SK-MEL-5 (cell line): ENCODE data around the gene KIR3DL2. TPM values are rescaled to one million over a fixed set of nuclear protein-coding genes. Genes with fewer than 3 reads are reported as not detected.
"Not testable (repeated sequence)": the region's sequence is repeated elsewhere in the genome, so short reads cannot be mapped to it uniquely, and the experiment has no call there.

Source experiments
- DNase-seq: peaks from one replicate; pipeline ENCODE4 v3.0.0-alpha.2; 2016; ENCODE audit warnings: low read depth, low spot score
- in situ Hi-C: cut with HindIII; loops from 2 replicates; pipeline ENCODE4 v1.10.0; 2016; ENCODE audit warnings: low sequenced_read_pairs, high pct_unique_total_duplicates, low pct_unique_long_range_greater_than_20kb
- polyA plus RNA-seq, 2 experiments: library from polyadenylated mRNA; depleted of rRNA; stranded (reverse); fragments of >200 nt; gene quantifications; 2 replicates each; pipeline ENCODE4 v1.2.3, GENCODE V29; 2015
- total RNA-seq: library from RNA; depleted of rRNA; stranded (reverse); fragments of >200 nt; shearing (Covaris generic); gene quantifications from 2 replicates; pipeline ENCODE4 v1.2.3, GENCODE V29; 2014; rRNA removed

The KIR3DL2 gene
- total RNA-seq = not detected in 2 replicates
- not detected in 2 replicates for polyA plus RNA-seq (2015; cell fraction: cytosol; rRNA removed)
- not detected in 2 replicates for polyA plus RNA-seq (2015; cell fraction: nucleus; rRNA removed)

- DNase-seq, in situ Hi-C loops: not testable (repeated sequence)
Observed at GRCh38 chr19:54850061-54850640, at the start of gene KIR3DL2. Gene KIR3DL2, plus strand, starts transcription at chr19:54850443. Its CDS starts 33 bp downstream, at chr19:54850476.

DNA sequence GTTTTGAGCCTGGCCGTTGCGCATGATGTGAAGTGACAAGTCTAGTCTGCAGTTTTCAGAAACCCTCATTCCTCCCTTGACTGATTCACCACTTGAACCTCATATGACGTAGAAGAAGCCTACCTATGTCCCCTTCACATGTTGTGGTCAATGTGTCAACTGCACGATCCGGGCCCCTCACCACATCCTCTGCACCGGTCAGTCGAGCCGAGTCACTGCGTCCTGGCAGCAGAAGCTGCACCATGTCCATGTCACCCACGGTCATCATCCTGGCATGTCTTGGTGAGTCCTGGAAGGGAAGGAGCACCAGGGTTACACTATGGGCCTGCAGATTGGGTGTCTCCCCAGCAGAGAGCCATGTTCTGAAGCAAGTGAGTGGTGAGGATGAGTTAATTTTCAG is 46.8 kb upstream of the KIR3DL2 start, which contains the start of gene KIR2DL4:
TSS of gene KIR2DL4 (plus strand) at position 201 of the 400 bp plus-strand sequence. CDS start at position 243, 42 bp downstream.
- DNase-seq = no peak
- in situ Hi-C loops = no loop called here

- in situ Hi-C loops = no loop called here
Observed at GRCh38 chr19:54804101-54804500, 46.1 kb upstream of the KIR3DL2 start.

GRCh38 chr19:54804571-54804970 is 45.7 kb upstream of the KIR3DL2 start:
- in situ Hi-C loops = no loop called here
- DNase-seq = no peak

More at GRCh38 chr19:54804101-54804500, 46.1 kb upstream of the KIR3DL2 start:
- DNase-seq = no peak

DNA sequence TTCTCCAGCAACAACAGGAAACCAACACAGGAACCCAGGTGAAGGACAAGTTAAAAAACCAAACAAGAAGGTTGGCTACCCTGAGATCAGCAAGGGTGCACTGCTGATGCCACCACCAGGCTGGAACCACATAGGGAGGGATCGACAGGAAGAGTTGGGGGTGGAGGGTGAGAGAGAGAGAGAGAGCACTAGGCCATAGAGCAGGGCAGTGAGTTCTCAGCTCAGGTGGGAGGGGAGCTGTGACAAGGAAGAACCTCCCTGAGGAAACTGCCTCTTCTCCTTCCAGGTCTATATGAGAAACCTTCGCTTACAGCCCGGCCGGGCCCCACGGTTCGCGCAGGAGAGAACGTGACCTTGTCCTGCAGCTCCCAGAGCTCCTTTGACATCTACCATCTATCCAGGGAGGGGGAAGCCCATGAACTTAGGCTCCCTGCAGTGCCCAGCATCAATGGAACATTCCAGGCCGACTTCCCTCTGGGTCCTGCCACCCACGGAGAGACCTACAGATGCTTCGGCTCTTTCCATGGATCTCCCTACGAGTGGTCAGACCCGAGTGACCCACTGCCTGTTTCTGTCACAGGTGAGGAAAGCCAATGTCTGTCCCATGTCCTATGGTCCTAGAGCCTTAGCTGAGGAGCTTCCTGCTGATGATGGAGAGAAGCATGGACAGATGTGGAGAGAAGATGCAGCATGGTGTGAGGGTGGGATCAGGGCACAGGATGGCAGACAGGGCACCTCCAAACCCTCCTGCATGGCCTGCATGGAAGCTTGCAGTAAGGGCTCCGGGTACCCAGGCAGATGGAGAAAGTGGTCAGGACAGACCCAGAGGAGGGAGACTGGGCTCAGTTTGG is 44.4 kb upstream of the KIR3DL2 start:
- in situ Hi-C loops = no loop called here

DNA sequence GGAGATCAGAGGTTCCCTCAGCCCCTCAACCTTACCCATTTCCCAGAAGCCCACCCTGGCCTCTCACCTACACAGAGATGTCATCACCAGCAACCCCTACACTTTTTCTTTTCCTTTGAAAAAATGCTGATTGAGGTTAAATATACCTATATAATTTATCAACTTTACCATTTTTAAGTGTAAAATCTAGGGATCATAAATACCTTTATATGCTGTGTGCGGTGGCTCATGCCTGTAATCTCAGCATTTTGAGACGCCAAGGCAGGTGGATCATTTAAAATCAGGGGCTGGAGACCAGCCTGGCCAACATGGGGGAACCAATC is 43.8 kb upstream of the KIR3DL2 start:
- no peak for DNase-seq
- in situ Hi-C loops = no loop called here

More for the DNA sequence above, 44.4 kb upstream of the KIR3DL2 start:
- no peak for DNase-seq

- DNase-seq, in situ Hi-C loops: not testable (repeated sequence)
Observed at GRCh38 chr19:54814571-54814970, 35.7 kb upstream of the KIR3DL2 start.

DNA sequence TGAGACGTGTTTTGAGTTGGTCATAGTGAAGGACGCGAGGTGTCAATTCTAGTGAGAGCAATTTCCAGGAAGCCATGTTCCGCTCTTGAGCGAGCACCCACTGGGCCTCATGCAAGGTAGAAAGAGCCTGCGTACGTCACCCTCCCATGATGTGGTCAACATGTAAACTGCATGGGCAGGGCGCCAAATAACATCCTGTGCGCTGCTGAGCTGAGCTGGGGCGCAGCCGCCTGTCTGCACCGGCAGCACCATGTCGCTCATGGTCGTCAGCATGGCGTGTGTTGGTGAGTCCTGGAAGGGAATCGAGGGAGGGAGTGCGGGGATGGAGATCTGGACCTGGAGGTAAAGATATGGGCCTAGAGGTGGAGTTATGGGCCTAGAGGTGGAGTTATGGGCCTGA is 34.0 kb upstream of the KIR3DL2 start, which contains the start of gene KIR3DL1:
TSS of gene KIR3DL1 (plus strand) at position 218 of the 400 bp plus-strand sequence.
- DNase-seq, in situ Hi-C loops: not testable (repeated sequence)

DNA sequence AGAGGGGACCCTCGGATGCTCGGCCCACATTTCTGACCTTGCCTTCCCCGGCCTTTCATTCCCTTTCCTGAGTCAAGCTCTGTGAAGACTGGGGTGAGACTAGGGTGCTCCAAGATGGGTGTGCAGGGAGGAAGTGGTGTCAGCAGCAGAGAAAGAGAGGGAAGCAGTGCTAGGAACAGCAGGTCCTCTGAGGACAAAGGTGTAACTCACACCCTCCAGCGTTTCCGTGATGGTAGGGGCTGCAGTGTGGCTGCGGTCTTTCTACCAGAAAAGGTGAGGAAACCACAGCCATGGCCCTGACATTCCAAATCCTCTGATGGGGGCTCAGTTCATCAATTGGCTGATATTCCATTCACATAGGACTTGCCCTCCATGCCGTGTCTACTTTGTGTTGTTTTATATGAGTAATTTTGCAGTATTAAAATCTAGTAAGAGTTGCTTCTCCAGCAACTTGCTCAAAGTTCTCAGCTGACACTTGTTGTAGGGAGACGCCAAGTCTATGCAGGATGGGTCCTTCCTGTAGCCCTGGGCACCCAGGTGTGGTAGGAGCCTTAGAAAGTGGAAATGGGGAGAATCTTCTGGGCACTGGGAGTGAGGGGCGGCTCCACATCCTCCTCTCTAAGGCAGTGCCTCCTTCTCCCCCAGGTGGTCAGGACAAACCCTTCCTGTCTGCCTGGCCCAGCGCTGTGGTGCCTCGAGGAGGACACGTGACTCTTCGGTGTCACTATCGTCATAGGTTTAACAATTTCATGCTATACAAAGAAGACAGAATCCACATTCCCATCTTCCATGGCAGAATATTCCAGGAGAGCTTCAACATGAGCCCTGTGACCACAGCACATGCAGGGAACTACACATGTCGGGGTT is 32.3 kb upstream of the KIR3DL2 start:
- in situ Hi-C loops = no loop called here
- DNase-seq = no peak

- DNase-seq, in situ Hi-C loops: not testable (repeated sequence)
Observed at GRCh38 chr19:54824416-54824815, 25.8 kb upstream of the KIR3DL2 start.

DNA sequence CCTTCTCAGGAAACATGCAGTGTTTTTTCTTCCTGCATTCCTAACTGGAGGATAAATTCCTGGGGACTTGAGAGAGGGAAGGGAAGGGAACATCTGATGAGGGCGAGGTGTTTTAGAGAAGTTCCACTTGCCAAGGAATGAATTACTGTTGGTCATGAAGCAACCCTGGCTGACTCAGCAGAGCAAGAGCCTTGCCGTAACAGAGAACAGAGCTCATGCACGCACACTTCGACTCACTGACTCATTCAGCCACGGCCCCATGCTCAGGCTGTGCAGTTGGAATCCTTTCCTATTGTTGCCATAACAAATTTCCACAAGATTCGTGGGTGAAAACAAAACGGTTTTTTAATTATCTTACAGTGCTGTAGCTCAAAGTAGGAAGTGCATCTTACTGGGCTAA is 24.9 kb upstream of the KIR3DL2 start:
- in situ Hi-C loops, DNase-seq: not testable (repeated sequence)

- in situ Hi-C loops, DNase-seq: not testable (repeated sequence)
Observed at GRCh38 chr19:54828064-54828463, 22.2 kb upstream of the KIR3DL2 start.

DNA sequence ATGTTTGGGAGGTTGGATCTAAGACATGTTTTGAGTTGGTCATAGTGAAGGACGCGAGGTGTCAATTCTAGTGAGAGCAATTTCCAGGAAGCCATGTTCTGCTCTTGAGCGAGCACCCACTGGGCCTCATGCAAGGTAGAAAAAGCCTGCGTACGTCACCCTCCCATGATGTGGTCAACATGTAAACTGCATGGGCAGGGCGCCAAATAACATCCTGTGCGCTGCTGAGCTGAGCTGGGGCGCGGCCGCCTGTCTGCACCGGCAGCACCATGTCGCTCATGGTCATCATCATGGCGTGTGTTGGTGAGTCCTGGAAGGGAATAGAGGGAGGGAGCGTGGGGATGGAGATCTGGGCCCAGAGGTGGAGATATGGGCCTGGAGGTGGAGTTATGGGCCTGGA is 17.7 kb upstream of the KIR3DL2 start, which contains the start of gene KIR2DS4:
TSS of gene KIR2DS4 (plus strand) at position 181 of the 400 bp plus-strand sequence.
- in situ Hi-C loops, DNase-seq: not testable (repeated sequence)

DNA sequence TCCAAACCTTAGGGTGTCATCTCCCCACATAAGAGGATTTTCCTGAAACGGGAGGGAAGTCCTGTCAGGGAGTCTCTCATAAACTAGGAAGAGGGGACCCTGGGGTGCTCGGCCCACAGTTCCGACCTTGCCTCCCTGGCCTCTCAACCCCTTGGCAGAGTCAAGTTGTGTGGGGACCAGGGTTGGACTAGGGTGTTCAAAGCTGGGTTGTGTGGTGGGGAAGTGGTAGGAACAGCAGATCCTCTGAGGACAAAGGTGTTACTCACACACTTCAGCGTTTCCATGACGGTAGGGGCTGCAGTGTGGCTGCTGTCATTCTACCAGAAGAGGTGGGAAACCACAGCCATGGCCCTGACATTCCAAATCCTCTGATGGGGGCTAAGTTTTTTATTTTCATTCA is 15.1 kb upstream of the KIR3DL2 start:
- in situ Hi-C loops = not testable (repeated sequence)

GRCh38 chr19:54837522-54837921 is 12.7 kb upstream of the KIR3DL2 start:
- in situ Hi-C loops, DNase-seq: not testable (repeated sequence)

More for the DNA sequence above, 15.1 kb upstream of the KIR3DL2 start:
- DNase-seq = not testable (repeated sequence)

DNA sequence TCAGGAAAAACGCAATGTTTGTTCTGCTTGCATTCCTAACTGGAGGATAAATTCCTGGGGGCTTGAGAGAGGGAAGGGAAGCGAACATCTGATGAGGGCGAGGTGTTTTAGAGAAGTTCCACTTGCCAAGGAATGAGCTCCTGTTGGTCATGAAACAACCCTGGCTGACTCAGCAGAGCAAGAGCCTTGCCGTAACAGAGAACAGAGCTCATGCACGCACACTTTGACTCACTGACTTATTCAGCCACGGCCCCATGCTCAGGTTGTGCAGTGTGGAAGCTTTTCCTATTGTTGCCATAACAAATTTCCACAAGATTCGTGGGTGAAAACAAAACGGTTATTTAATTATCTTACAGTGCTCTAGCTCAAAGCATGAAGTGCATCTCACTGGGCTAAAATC is 7.1 kb upstream of the KIR3DL2 start:
- in situ Hi-C loops, DNase-seq: not testable (repeated sequence)

DNA sequence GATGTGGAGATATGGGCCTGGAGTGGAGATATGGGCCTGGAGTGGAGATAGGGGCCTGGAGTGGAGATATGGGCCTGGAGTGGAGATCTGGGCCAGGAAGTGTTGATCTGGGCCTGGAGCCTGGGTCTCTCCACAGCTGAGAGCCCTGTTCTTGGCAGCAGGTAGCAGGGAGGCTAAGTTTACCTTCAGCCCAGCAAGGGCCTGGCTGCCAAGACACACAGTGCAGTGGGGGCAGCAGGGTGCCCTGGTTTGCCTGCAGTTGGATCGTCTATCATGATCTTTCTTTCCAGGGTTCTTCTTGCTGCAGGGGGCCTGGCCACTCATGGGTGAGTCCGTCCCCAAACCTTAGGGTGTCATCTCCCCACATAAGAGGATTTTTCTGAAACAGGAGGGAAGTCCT is 687 bp downstream of the KIR3DL2 start:
- in situ Hi-C loops = no loop called here

More for the DNA sequence above, 687 bp downstream of the KIR3DL2 start:
- DNase-seq = no peak
